Erythroblast (primary cell): ENCODE data around the gene CLNK.

Experiments
- GATA1 ChIP-seq: IDR thresholded peaks from 2 replicates; pipeline ENCODE4 v1.6.1; 2011; ENCODE audit warnings: low read depth, mild to moderate bottlenecking, control low read depth, low read length, moderate library complexity
- POLR2A ChIP-seq: IDR thresholded peaks from 2 replicates; pipeline ENCODE4 v1.6.1; 2011; ENCODE audit warnings: mild to moderate bottlenecking, low read length

DNA sequence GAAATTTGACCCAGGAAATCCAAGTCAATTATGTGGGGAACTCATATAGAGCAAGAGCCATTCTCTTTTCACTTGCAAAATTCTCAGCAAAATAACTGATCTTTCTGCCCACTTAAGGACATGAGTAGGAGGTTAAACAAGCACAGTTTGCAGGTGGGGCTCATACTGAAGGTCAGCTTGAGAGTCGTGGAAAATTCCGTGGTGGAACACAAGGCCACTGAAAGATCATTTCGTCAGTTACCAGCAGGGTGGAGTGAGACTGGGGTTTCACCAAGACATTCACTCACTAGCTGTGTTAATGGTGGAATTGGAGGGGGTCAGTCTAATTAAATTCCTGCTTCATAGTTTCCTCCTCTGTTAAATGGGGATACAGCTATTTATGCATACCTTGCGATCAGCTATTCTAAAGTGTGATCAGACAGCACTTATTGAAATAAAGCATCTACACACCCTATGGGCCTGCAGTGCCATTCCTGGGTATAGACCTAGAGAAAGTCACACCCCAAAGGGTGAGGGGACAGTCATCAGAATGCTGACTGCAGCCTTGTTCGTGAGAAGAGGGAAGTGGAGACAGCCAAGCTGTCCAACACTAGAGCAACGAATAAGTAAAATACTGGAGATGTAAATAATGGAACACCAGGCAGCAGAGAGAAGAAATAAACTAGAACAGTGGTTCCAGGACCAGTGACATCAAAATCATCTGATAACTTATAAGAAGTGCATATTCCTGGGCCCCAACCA is 42.7 kb upstream of the CLNK start:
- TF ChIP-seq POLR2A (no peak), GATA1 (no peak)
